H1 (cell line): Measurements from ENCODE around the gene RERE. TPM values are rescaled to one million over a fixed set of nuclear protein-coding genes. Genes with fewer than 3 reads are reported as not detected.

Experiments
- CTCF ChIA-PET: fragments of 300-600 bp; sonication (Branson Sonifier 250); formaldehyde crosslinking; loops from one replicate; lab custom pipeline; 2021; ENCODE audit not compliant: partially characterized antibody; lab: Charles Lee
- POLR2A ChIA-PET: fragments of 300-600 bp; sonication (Branson Sonifier 250); formaldehyde crosslinking; loops from one replicate; lab custom pipeline; 2021; ENCODE audit warnings: inconsistent platforms; ENCODE audit not compliant: partially characterized antibody; lab: Charles Lee
- DNase-seq, 2 experiments: peaks; one replicate each; pipeline versions ENCODE4 v3.0.0 to v3.0.0-alpha.2; 2010 to 2022; ENCODE audit warnings: low spot score in 2 of 2, low read depth in 1 of 2, mixed read lengths in 1 of 2
- FAIRE-seq: peaks from 2 replicates; lab custom pipeline; 2011; peaks lifted over from hg19 to GRCh38; lab: Jason Lieb, UNC
- H2AFZ ChIP-seq: 2 replicates; pipeline ENCODE4 v1.8.1; 2012; ENCODE audit warnings: low read length, inconsistent platforms
- H2AK5ac ChIP-seq: 2 replicates; pipeline ENCODE4 v1.6.1; 2013; ENCODE audit warnings: low read depth, low read length
- H2BK120ac ChIP-seq: replicated peaks from 2 replicates; pipeline ENCODE3; 2013; ENCODE audit warnings: low read depth, low read length, inconsistent platforms
- H2BK12ac ChIP-seq: 2 replicates; pipeline ENCODE4 v1.6.1; 2013; ENCODE audit warnings: low read depth, low read length
- H2BK15ac ChIP-seq: 2 replicates; pipeline ENCODE4 v1.6.1; 2013; ENCODE audit warnings: low read length
- H2BK20ac ChIP-seq: 2 replicates; pipeline ENCODE4 v1.6.1; 2013; ENCODE audit warnings: low read length
- H2BK5ac ChIP-seq: 2 replicates; pipeline ENCODE4 v1.6.1; 2013; ENCODE audit warnings: low read depth, low read length
- H3K14ac ChIP-seq: 2 replicates; pipeline ENCODE4 v1.6.1; 2013; ENCODE audit warnings: inconsistent platforms; ENCODE audit not compliant: insufficient read length
- H3K18ac ChIP-seq: 2 replicates; pipeline ENCODE4 v1.6.1; 2013; ENCODE audit warnings: low read length; ENCODE audit errors: extremely low read depth
- H3K23ac ChIP-seq: 2 replicates; pipeline ENCODE4 v1.6.1; 2013; ENCODE audit warnings: inconsistent platforms; ENCODE audit not compliant: insufficient read length
- H3K23me2 ChIP-seq: 2 replicates; pipeline ENCODE4 v1.6.1; 2013; ENCODE audit warnings: low read depth, low read length
- H3K27ac ChIP-seq: 2 replicates; pipeline ENCODE4 v1.6.1; 2011; ENCODE audit warnings: low read depth, low read length, inconsistent platforms
- H3K27me3 ChIP-seq, 4 experiments: replicated peaks in 1 of 4; 1 replicate in 1 of 4; 2 replicates in 3 of 4; pipeline versions ENCODE4 v1.6.1 to v1.8.1; 2011 to 2013; ENCODE audit warnings: low read length in 3 of 4, mild to moderate bottlenecking in 3 of 4, inconsistent platforms in 2 of 4, mixed read lengths in 2 of 4, moderate library complexity in 1 of 4; ENCODE audit not compliant: control insufficient read depth in 3 of 4, insufficient read depth in 3 of 4; ENCODE audit errors: extremely low read depth in 1 of 4
- H3K36me3 ChIP-seq, 4 experiments: 2 replicates each; pipeline versions ENCODE4 v1.6.1 to v1.8.1; 2011 to 2013; ENCODE audit warnings: mild to moderate bottlenecking in 4 of 4, low read length in 3 of 4, moderate library complexity in 2 of 4, control low read depth in 1 of 4, inconsistent platforms in 1 of 4; ENCODE audit not compliant: insufficient read depth in 4 of 4, control insufficient read depth in 2 of 4
- H3K4ac ChIP-seq: replicated peaks from 2 replicates; pipeline ENCODE3; 2013; ENCODE audit warnings: low read length, low read depth, mixed read lengths, inconsistent platforms; ENCODE audit not compliant: insufficient read length
- H3K4me1 ChIP-seq, 4 experiments: replicated peaks in 1 of 4; 1 replicate in 1 of 4; 2 replicates in 3 of 4; pipeline versions ENCODE4 v1.6.1 to v1.8.1; 2011 to 2013; ENCODE audit warnings: low read length in 3 of 4, inconsistent platforms in 2 of 4, mixed read lengths in 1 of 4; ENCODE audit not compliant: insufficient read depth in 4 of 4, control insufficient read depth in 3 of 4
- H3K4me2 ChIP-seq, 2 experiments: 2 replicates each; pipeline versions ENCODE4 v1.6.1 to v1.8.1; 2011 to 2013; ENCODE audit warnings: low read depth in 2 of 2, low read length in 2 of 2, control low read depth in 1 of 2, inconsistent platforms in 1 of 2, mild to moderate bottlenecking in 1 of 2; ENCODE audit not compliant: insufficient read depth in 1 of 2
- H3K4me3 ChIP-seq, 4 experiments: fragments of 200-600, 300-600 bp in 1 of 4; sonication (generic), shearing (Covaris generic), sonication (Bioruptor Twin) in 1 of 4; 2 replicates each; pipeline versions ENCODE4 v1.5.1 to v1.8.1; 2011 to 2016; ENCODE audit warnings: low read length in 4 of 4, low read depth in 3 of 4, control low read depth in 2 of 4, inconsistent platforms in 2 of 4, mild to moderate bottlenecking in 2 of 4, mixed read lengths in 1 of 4, moderate library complexity in 1 of 4; ENCODE audit not compliant: insufficient read depth in 2 of 4; ENCODE audit errors: extremely low read depth in 1 of 4
- H3K56ac ChIP-seq: replicated peaks from 2 replicates; pipeline ENCODE3; 2013; ENCODE audit warnings: low read depth, mild to moderate bottlenecking, mixed read lengths, low read length, inconsistent platforms; ENCODE audit not compliant: insufficient read length
- H3K79me1 ChIP-seq: 2 replicates; pipeline ENCODE4 v1.6.1; 2013; ENCODE audit warnings: low read depth, low read length, control low read depth
- H3K79me2 ChIP-seq, 2 experiments: 2 replicates each; pipeline versions ENCODE4 v1.6.1 to v1.8.1; 2012 to 2013; ENCODE audit warnings: low read length in 2 of 2, mild to moderate bottlenecking in 2 of 2, inconsistent platforms in 1 of 2; ENCODE audit not compliant: insufficient read depth in 2 of 2, control insufficient read depth in 1 of 2
- H3K9ac ChIP-seq, 4 experiments: replicated peaks in 1 of 4; 1 replicate in 1 of 4; 2 replicates in 3 of 4; pipeline versions ENCODE4 v1.6.1 to v1.8.1; 2011 to 2013; ENCODE audit warnings: low read depth in 3 of 4, low read length in 3 of 4, control low read depth in 2 of 4, mild to moderate bottlenecking in 2 of 4, moderate library complexity in 2 of 4, inconsistent platforms in 1 of 4; ENCODE audit errors: extremely low read depth in 1 of 4
- H3K9me3 ChIP-seq, 2 experiments: 2 replicates each; pipeline versions ENCODE4 v1.6.1 to v1.8.1; 2012 to 2013; ENCODE audit warnings: mild to moderate bottlenecking in 2 of 2, moderate library complexity in 2 of 2, control low read depth in 1 of 2, inconsistent platforms in 1 of 2, low read depth in 1 of 2, low read length in 1 of 2, mixed read lengths in 1 of 2; ENCODE audit not compliant: insufficient read depth in 2 of 2
- H4K20me1 ChIP-seq, 2 experiments: replicated peaks in 1 of 2; 2 replicates each; pipeline versions ENCODE3 to v1.8.1; 2011 to 2013; ENCODE audit warnings: inconsistent platforms in 2 of 2, low read length in 2 of 2, mild to moderate bottlenecking in 1 of 2; ENCODE audit not compliant: insufficient read depth in 2 of 2, control insufficient read depth in 1 of 2
- H4K5ac ChIP-seq: 2 replicates; pipeline ENCODE4 v1.6.1; 2013; ENCODE audit warnings: low read length, low read depth, mixed read lengths, inconsistent platforms; ENCODE audit not compliant: insufficient read length
- H4K8ac ChIP-seq: 2 replicates; pipeline ENCODE4 v1.8.0; 2013; ENCODE audit warnings: mild to moderate bottlenecking, moderate library complexity, low read length, inconsistent platforms; ENCODE audit not compliant: insufficient read depth; ENCODE audit errors: extremely low read depth
- H4K91ac ChIP-seq: replicated peaks from 2 replicates; pipeline ENCODE3; 2013; ENCODE audit warnings: low read length, mixed read lengths, inconsistent platforms; ENCODE audit not compliant: insufficient read length
- CEBPB ChIP-seq: IDR thresholded peaks from 2 replicates; pipeline ENCODE4 v1.6.1; 2012; ENCODE audit warnings: low read depth, low read length
- EGR1 ChIP-seq: IDR thresholded peaks from 2 replicates; pipeline ENCODE4 v1.6.1; 2011; ENCODE audit warnings: low read depth, low read length, borderline replicate concordance
- SIRT6 ChIP-seq: IDR thresholded peaks from one replicate; pipeline ENCODE4 v1.7.1; 2012; ENCODE audit warnings: low read length, inconsistent platforms
- TAF1 ChIP-seq: IDR thresholded peaks from 2 replicates; pipeline ENCODE4 v1.6.1; 2011; ENCODE audit warnings: mild to moderate bottlenecking, low read depth, low read length
- WGBS, 2 experiments: shearing (Covaris generic) in 1 of 2; methylation state at CpG; one replicate each; pipeline versions ENCODE4 v1.1.6 to v1.1.7; 2013 to 2015; ENCODE audit warnings: low lambda C conversion rate in 2 of 2, mixed read lengths in 2 of 2, inconsistent platforms in 1 of 2, low coverage in 1 of 2, missing lambda C conversion rate in 1 of 2; ENCODE audit not compliant: insufficient replicate concordance in 2 of 2, insufficient coverage in 1 of 2, insufficient read length in 1 of 2; ENCODE audit errors: extremely low coverage in 1 of 2, missing lambda C conversion rate in 1 of 2; 5-methylcytosine and 5-hydroxymethylcytosine counted together
- polyA plus RNA-seq, 7 experiments: library from polyadenylated mRNA; depleted of rRNA in 3 of 7; stranded (reverse) in 5 of 7; unstranded in 2 of 7; fragments of >200 nt in 5 of 7; fragments of 200-250 nt in 2 of 7; gene quantifications; 1 replicate in 5 of 7; 2 replicates in 1 of 7; 4 replicates in 1 of 7; pipeline versions ENCODE4 v1.2.1 to v1.2.3, GENCODE V29; 2011 to 2013; ENCODE audit warnings: missing spikeins in 2 of 7, mixed read lengths in 2 of 7
- total RNA-seq: library from RNA; stranded (reverse); fragmentation: NEBNext Ultra II Directional; extraction: Animal tissue kit (Norgen Biotek cat#: 25700); gene quantifications from 2 replicates; pipeline ENCODE4 v1.2.1, GENCODE V29; 2021
- TF ChIP-seq, protein P1 (sequence below), 3 experiments: IDR thresholded peaks; 1 replicate in 2 of 3; 2 replicates in 1 of 3; pipeline versions ENCODE4 v1.5.1 to v1.6.1; 2011; ENCODE audit warnings: low read length in 3 of 3, mild to moderate bottlenecking in 3 of 3, inconsistent platforms in 2 of 3, low read depth in 1 of 3, moderate library complexity in 1 of 3; ENCODE audit not compliant: insufficient read depth in 1 of 3; ENCODE audit errors: control extremely low read depth in 1 of 3

Gene RERE
- total and polyA plus RNA-seq, 2 of the 8 experiments (the other 6 are each of a cell fraction or from before 2014, with no cell fraction given): 15.3 to 142 TPM

GRCh38 chr1:8344893-8345507 is 472.4 kb downstream of the RERE start:
- Histone ChIP-seq H2BK12ac (no peak overlapping the region), H4K8ac (no peak overlapping the region), H3K27ac (no peak overlapping the region), H2BK5ac (no peak overlapping the region), H3K4ac (no peak overlapping the region), H3K14ac (no peak overlapping the region), H3K23me2 (peaks cover 9% of the 10 kb centered on the region; the same call in 1 of the 2 replicates), H2AFZ (no peak overlapping the region), H2BK120ac (no peak overlapping the region), H3K56ac (peak overlapping the region; percentile 96), H3K18ac (no peak overlapping the region), H3K4me1 (peaks cover 0 to 8% (median under 1%) of the 10 kb centered on the region in 4 experiments; a peak in 4 of 7 replicates), H3K4me3 (no peak overlapping the region), H3K27me3 (no peaks in the 10 kb centered on the region), H3K4me2 (no peak overlapping the region), H3K79me1 (no peaks in the 10 kb centered on the region), H3K79me2 (no peaks in the 10 kb centered on the region), H4K91ac (no peak overlapping the region), H2AK5ac (0 out of 2 replicates have a peak overlapping the region, but pooled peaks have one; percentile 65), H3K9me3 (no peaks in the 10 kb centered on the region), H3K9ac (no peak overlapping the region), H2BK15ac (no peak overlapping the region), H4K20me1 (peaks cover 0 to 4% of the 10 kb centered on the region in 2 experiments), H4K5ac (no peak overlapping the region), H3K23ac (no peak overlapping the region), H2BK20ac (no peak overlapping the region), H3K36me3 (no peaks in the 10 kb centered on the region)
- POLR2A ChIA-PET: interaction anchor here (1.5 kb wide), 1 partner anchor 16 kb away, joined by 3 read pairs; no protein-coding TSS in a partner anchor
- CTCF ChIA-PET: interaction anchor here (2.3 to 6.9 kb wide), 3 partner anchors 30 to 369 kb away, joined by 9 to 29 read pairs (median 10); no protein-coding TSS in a partner anchor
- TF ChIP-seq CEBPB (no peak), TAF1 (no peak), SIRT6 (no peak), EGR1 (no peak)
- TF ChIP-seq, protein P1, sequence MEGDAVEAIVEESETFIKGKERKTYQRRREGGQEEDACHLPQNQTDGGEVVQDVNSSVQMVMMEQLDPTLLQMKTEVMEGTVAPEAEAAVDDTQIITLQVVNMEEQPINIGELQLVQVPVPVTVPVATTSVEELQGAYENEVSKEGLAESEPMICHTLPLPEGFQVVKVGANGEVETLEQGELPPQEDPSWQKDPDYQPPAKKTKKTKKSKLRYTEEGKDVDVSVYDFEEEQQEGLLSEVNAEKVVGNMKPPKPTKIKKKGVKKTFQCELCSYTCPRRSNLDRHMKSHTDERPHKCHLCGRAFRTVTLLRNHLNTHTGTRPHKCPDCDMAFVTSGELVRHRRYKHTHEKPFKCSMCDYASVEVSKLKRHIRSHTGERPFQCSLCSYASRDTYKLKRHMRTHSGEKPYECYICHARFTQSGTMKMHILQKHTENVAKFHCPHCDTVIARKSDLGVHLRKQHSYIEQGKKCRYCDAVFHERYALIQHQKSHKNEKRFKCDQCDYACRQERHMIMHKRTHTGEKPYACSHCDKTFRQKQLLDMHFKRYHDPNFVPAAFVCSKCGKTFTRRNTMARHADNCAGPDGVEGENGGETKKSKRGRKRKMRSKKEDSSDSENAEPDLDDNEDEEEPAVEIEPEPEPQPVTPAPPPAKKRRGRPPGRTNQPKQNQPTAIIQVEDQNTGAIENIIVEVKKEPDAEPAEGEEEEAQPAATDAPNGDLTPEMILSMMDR (IDR thresholded peaks at IDR 0.05; ENCODE audit: control extremely low read depth in 1 of 3, insufficient read depth in 1 of 3, low read depth in 1 of 3, low read length in 3 of 3): no peak
- 89 to 94% methylated on average over 2 to 10 of the region's 10 CpGs for WGBS, 2 experiments
- no peak for FAIRE-seq
- DNase-seq: no peak
